Mammary microvascular endothelial cell (primary cell): ENCODE measurements around the gene SART1. TPM values are rescaled to one million over a fixed set of nuclear protein-coding genes. Genes with fewer than 3 reads are reported as not detected.

ENCODE experiments used
- total RNA-seq: library from RNA; depleted of rRNA; stranded (reverse); fragments of >200 nt; gene quantifications from 2 replicates; pipeline ENCODE4 v1.2.3, GENCODE V29; 2015

SART1 gene, protein sequence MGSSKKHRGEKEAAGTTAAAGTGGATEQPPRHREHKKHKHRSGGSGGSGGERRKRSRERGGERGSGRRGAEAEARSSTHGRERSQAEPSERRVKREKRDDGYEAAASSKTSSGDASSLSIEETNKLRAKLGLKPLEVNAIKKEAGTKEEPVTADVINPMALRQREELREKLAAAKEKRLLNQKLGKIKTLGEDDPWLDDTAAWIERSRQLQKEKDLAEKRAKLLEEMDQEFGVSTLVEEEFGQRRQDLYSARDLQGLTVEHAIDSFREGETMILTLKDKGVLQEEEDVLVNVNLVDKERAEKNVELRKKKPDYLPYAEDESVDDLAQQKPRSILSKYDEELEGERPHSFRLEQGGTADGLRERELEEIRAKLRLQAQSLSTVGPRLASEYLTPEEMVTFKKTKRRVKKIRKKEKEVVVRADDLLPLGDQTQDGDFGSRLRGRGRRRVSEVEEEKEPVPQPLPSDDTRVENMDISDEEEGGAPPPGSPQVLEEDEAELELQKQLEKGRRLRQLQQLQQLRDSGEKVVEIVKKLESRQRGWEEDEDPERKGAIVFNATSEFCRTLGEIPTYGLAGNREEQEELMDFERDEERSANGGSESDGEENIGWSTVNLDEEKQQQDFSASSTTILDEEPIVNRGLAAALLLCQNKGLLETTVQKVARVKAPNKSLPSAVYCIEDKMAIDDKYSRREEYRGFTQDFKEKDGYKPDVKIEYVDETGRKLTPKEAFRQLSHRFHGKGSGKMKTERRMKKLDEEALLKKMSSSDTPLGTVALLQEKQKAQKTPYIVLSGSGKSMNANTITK
- 32.7 and 43.3 TPM in 2 replicates for total RNA-seq

DNA sequence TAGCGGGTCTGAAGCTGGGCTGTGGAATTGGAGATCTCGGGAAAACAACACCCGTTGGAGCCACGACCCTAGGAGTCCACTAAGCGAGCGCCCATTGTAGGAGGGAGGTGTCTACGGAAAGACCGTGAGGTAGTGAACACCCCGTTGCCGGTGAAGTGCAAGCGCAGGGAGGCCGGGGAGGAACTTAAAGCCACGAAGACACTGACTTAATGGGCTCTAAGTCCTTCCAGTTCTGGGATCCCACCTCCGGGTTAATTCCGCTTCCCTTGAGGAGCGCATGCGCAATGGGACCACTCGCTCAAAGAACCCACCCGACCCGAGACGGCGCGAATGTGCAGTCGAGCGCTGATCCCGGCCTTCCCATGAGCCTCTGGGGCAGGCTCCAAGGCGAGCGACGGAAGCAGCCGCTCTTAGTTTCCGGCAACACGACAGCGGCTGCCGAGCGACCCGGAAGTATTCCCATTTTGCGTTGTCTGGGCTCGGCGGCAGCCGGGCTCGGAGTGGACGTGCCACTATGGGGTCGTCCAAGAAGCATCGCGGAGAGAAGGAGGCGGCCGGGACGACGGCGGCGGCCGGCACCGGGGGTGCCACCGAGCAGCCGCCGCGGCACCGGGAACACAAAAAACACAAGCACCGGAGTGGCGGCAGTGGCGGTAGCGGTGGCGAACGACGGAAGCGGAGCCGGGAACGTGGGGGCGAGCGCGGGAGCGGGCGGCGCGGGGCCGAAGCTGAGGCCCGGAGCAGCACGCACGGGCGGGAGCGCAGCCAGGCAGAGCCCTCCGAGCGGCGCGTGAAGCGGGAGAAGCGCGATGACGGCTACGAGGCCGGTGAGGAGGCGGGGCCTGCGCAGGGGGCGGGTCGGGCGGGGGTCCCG is at the start of gene SART1:
SART1 (plus strand) TSS at position 468 of the 874 bp plus-strand sequence; CDS start at position 515, 47 bp downstream.

DNA sequence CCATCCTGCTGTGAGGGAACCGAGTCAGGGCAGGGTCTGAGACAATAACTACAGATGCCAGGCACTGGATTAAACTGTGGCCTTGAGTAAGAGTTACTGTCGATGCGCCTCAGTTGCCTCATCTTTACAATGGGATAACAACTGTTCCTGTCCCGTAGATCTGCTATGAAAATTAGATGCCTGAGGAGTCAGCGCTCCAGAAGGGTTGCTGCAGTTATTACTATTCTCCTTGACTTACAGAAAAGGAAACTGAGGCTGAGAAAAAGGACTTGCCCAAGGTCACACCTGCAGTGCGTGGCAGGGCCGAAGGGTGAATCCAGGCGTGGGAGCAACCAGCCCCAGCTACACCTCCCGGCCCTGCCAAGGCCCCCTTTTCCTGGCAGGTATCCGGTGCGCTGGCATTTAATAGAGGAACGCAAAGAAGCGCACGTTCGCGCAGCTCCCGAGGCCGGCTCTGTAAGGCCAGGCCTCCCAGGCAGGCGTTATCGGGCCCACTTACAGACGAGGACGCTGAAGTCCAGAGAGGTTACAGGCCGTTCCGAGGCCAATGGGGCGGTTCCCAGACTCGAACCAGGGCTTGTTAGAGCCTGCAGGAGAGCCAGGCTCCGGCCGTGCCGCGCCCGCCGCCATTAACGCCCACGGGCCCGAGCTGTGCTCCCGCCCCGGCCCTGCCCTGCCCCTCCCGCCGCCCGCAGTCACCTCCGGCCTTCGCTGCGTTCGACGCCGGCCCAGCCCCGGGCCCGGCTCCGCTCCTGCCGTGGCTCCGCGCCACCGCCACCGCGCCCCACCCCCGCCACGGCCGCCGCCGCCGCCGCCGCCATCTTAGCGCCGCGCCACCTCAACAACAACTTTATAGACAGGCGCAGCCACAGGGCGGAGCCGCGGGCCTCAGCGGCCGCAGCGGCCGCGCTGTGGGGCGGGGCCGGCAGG is 43.1 kb upstream of the SART1 start, which contains the start of gene C11orf68:
C11orf68 (minus strand) TSS at position 852 of the 930 bp plus-strand sequence; CDS start at position 821, 31 bp downstream.

DNA sequence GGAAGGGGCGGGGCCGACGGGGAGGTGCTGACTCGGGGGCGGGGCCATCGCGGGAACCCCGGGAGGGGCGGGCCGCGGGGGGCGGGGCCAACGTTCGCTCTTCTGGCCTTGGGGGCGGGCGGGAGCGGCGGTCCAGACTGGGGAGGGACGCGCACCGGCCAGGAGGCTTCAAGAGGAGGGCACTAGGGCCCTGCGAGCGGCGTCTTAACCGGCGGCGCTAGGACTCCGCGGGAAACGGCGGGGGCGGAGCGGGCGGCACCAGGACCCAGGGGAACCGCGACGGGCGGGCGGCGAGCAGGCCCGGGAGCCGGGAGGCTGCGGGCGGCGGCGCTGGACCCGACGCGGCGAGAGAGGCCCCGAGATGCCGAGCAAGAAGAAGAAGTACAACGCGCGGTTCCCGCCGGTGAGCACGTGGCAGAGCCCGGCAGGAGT is 42.4 kb upstream of the SART1 start, which contains the start of gene DRAP1:
DRAP1 (plus strand) TSS at position 286 of the 432 bp plus-strand sequence; CDS start at position 362, 76 bp downstream.

DNA sequence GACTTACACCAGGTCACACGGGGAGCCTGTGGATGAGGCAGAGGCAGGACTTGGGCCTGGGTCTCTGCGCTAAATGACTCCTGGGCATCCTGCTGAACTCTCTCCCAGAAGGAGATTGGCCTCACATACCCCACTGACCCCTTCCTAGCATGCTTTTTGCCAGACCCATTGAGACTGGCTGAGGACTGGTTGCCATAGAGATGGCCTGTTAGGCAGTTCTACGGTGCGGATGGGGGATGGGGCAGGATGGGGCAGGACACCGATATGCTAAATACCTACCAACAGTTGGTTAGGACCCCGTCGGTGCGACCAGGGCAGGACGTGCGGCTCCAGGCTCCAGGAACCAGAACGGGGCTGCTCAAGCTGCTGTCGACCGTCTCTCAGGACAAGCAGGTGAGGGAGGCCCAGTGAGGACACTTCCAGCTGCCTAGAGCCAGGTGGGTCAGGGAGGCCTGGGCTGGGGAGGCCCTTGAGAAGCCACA is 16.1 kb upstream of the SART1 start, which contains the start of gene TSGA10IP:
TSGA10IP (plus strand) TSS at position 51 of the 482 bp plus-strand sequence; CDS start at position 247, 196 bp downstream.

DNA sequence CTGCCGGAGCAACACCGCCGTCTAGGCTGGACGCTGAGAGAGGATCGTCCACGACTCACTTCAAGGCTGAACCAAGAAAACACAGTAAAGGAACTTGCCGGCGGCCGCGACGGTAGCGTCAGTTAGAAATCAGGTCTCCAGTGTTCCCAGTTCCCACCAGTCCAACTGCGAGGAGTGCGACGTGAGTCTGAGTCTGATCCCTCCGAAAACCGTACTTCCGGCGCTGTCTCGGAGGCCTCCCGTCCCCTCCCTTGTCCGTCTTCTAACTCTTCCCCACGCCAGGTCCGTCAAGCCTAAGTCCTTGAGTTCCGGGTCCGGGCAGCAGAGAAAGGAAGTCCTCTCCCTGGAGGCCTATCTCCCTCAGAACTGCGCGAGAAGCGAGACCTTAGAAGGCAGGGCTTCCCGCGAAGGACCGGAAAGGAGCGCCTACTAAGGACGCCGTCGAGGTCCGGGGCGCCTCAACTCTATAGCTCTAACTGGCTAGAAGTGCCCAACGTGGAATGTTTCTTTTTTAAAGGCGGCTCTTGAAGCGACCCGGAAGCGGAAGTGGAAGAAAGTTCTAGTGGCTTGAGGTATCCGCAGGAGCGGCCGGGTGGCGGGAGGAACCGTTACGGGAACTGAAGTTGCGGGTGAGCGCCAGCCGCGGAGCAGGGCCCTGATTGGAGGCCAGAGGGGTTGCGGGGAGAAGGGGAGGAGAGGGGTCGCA is 40.6 kb downstream of the SART1 start, which contains the start of the genes BANF1 and EIF1AD:
BANF1 (plus strand) TSS at position 562 of the 706 bp plus-strand sequence. CDS start 748 bp downstream, outside the sequence.
EIF1AD (minus strand) TSS at position 216 of the 706 bp plus-strand sequence. CDS start 1,768 bp downstream, outside the sequence.

DNA sequence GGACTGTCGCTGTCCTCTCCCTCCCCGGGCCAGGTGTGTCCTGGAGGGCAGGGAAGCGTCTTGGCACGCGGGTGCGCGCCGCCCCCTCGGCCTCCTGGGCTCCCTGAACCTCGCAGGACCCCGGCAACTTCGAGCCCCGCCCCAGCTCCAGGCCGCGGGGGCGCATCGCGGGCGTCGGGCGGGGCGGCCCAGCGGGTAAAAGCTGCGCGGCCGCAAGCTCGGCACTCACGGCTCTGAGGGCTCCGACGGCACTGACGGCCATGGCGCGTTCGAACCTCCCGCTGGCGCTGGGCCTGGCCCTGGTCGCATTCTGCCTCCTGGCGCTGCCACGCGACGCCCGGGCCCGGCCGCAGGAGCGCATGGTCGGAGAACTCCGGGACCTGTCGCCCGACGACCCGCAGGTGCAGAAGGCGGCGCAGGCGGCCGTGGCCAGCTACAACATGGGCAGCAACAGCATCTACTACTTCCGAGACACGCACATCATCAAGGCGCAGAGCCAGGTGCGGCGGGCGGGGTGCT is 50.3 kb downstream of the SART1 start, which contains the start of gene CST6:
CST6 (plus strand) TSS at position 224 of the 519 bp plus-strand sequence; CDS start at position 261, 37 bp downstream.

DNA sequence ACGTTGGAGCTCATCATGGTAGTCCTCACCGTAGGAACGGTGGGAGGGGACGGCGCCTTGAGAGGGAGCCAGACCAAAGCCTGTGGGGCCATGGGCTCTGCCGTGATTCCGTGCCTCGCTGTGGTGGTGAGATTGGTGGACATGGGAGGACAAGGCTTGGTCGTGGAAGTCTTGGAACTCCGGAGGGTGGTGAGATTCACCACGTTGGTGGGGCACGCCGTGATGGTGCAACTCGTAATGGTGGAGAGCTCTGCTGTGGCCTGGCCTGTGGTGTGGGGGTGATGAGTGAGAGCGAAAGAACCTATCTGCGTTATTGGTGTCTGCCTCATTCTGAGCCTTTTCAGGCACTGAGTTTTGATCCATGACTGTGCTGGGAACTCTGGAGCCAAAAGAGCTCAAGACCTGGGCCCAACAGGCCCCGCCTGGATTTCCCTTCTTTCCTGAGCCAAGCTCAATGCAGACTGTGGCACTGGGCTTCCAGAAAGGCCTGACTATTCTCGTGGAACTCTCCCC is 64.5 kb downstream of the SART1 start, which contains the start of gene CATSPER1:
CATSPER1 (minus strand) TSS at position 463 of the 513 bp plus-strand sequence; CDS start at position 363, 100 bp downstream.

Other genes with a start within 250 kb of the SART1 start
- gene KAT5, start 249.5 kb upstream of the SART1 start, total RNA-seq, result 42.8 and 56.6 TPM in 2 replicates
- 92.3 and 93.2 TPM in 2 replicates for gene RNASEH2C, start 240.9 kb upstream of the SART1 start, total RNA-seq
- gene AP5B1, start 180.8 kb upstream of the SART1 start, total RNA-seq, result 10.8 and 11.3 TPM in 2 replicates
- gene OVOL1, start 174.7 kb upstream of the SART1 start, total RNA-seq, result not detected in 2 replicates
- gene SNX32, start 127.8 kb upstream of the SART1 start, total RNA-seq, result not detected in 2 replicates
- gene CFL1, start 103.6 kb upstream of the SART1 start, total RNA-seq, result 2,226 and 2,249 TPM in 2 replicates
- gene MUS81, start 101.3 kb upstream of the SART1 start, total RNA-seq, result 35.0 and 40.1 TPM in 2 replicates
- 29.5 and 33.7 TPM in 2 replicates for gene EFEMP2, start 88.9 kb upstream of the SART1 start, total RNA-seq
- 0.20 TPM in 1 of 2 replicates, not detected in the other for gene CTSW, start 81.9 kb upstream of the SART1 start, total RNA-seq
- gene FIBP, start 73.3 kb upstream of the SART1 start, total RNA-seq, result 95.7 and 125 TPM in 2 replicates
- gene CCDC85B, start 71.1 kb upstream of the SART1 start, total RNA-seq, result 258 and 273 TPM in 2 replicates
- gene FOSL1, start 61.3 kb upstream of the SART1 start, total RNA-seq, result 125 and 127 TPM in 2 replicates
- 18.9 and 19.7 TPM in 2 replicates for gene C11orf68, start 42.7 kb upstream of the SART1 start, total RNA-seq
- gene DRAP1, start 42.3 kb upstream of the SART1 start, total RNA-seq, result 209 and 235 TPM in 2 replicates
- gene TSGA10IP, start 16.3 kb upstream of the SART1 start, total RNA-seq, result not detected in 2 replicates
- 27.2 and 38.1 TPM in 2 replicates for gene EIF1AD, start 40.4 kb downstream of the SART1 start, total RNA-seq
- 109 and 139 TPM in 2 replicates for gene BANF1, start 40.8 kb downstream of the SART1 start, total RNA-seq
- gene CST6, start 50.3 kb downstream of the SART1 start, total RNA-seq, result 0.20 and 0.25 TPM in 2 replicates
- 0.47 TPM in 1 of 2 replicates, not detected in the other for gene CATSPER1, start 64.7 kb downstream of the SART1 start, total RNA-seq
- gene GAL3ST3, start 87.4 kb downstream of the SART1 start, total RNA-seq, result not detected in 2 replicates
- 130 and 155 TPM in 2 replicates for gene SF3B2, start 90.6 kb downstream of the SART1 start, total RNA-seq
- gene PACS1, start 108.5 kb downstream of the SART1 start, total RNA-seq, result 18.0 and 19.3 TPM in 2 replicates